LNCAP (cell line): ENCODE data around the gene PM20D2.

ENCODE experiments used
- TF ChIP-seq, protein P1 (sequence below): fragments of 450-650 bp; IDR thresholded peaks from 2 replicates; pipeline ENCODE4 v1.5.1; 2017; ENCODE audit warnings: mild to moderate bottlenecking

Gene PM20D2

DNA sequence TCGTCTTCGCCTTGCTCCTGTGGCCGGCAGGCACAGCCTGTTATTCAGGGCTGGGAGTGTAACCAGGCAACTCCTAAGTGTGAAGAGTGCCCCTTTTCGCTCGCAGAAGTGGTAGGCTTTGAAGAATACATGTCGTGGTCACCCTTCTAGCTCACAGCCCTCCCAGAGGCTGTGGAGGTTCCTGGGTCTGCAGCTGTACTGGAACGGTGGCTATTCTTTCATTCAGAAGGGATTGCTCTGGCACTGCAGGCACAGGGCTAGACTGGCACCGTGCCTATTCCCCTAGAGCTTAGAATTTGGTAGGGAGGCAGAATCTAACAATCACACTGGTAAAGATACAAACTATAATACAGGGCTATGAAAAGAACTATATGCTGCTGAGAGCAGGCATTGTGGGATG, 26.9 kb upstream of the PM20D2 start:
- TF ChIP-seq, protein P1, sequence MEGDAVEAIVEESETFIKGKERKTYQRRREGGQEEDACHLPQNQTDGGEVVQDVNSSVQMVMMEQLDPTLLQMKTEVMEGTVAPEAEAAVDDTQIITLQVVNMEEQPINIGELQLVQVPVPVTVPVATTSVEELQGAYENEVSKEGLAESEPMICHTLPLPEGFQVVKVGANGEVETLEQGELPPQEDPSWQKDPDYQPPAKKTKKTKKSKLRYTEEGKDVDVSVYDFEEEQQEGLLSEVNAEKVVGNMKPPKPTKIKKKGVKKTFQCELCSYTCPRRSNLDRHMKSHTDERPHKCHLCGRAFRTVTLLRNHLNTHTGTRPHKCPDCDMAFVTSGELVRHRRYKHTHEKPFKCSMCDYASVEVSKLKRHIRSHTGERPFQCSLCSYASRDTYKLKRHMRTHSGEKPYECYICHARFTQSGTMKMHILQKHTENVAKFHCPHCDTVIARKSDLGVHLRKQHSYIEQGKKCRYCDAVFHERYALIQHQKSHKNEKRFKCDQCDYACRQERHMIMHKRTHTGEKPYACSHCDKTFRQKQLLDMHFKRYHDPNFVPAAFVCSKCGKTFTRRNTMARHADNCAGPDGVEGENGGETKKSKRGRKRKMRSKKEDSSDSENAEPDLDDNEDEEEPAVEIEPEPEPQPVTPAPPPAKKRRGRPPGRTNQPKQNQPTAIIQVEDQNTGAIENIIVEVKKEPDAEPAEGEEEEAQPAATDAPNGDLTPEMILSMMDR = no peak

DNA sequence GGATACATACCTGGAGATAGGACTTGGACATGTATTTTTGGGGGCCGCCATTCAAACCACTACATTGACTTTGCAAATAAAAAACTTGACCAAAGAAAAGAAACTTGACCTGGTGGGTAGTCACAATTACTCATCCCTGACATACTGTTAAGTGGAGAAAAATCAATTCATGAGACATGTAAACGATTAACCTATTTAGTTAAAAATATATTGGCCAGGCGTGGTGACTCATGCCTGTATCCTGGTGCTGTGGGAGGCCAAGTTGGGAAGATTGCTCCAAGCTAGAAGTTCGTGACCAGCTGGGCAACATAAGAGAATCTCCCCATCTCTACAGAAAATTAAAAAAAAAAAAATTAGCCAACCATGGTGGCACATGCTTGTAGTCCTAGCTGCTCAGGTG, 25.5 kb upstream of the PM20D2 start:
- TF ChIP-seq, protein P1 = no peak

DNA sequence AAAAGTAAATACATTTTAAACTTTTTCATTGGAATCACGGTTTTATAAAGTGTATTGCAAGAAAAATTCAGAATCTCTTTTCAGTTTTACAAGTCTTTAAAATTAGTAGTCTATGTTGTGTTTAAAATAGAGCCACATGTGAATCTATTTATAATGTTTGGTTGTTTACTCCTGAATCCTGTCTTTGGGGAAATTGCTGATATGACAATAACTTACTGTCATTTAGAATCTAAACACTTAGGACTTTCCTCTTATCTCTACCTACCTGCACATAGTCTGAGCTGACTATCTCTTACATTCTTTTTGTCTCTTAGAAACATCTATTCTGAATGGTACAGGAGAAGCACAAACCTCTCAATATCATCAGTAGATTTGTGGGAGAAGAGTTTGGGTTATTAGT, 23.9 kb upstream of the PM20D2 start:
- TF ChIP-seq, protein P1 = no peak

DNA sequence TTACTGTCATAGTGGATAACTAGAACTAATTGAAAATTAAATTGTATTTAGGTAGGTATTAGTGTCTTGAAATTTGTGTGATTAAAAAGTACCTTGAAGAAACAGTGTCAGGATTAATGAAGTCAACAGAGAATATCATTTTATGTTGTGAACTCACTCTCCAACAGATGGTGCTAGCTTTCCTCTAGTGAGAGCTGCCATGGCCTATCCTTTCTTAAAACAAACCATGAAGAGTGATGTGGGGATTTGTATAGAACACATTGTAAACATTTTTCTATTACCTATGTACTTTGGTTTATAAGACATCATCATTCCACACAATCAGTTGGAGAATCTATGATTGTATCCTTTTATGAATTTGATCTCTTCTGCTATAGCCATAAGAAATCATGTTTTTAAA, 23.2 kb upstream of the PM20D2 start:
- TF ChIP-seq, protein P1 = peak; percentile 49; the same call in 1 of the 2 replicates

DNA sequence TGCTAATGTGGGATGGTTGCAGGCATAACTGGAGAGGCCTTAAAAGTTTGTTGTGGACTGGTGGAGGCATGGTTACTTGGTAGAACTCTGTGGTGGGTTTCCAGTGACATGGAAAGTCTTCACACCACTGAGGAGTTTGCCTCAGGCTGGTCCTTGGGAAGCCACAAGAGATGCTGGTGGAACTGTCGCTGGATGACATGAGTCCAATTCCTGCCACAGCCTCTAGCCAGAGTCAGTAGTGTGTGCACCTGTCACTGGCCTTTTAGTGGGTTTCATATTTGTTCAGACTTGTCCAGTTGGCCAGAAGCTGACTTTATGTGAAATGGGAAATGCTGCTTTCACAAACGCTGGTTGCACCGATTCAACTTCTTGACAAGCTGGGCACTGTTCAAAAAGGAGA, 14.3 kb upstream of the PM20D2 start:
- TF ChIP-seq, protein P1 = no peak

DNA sequence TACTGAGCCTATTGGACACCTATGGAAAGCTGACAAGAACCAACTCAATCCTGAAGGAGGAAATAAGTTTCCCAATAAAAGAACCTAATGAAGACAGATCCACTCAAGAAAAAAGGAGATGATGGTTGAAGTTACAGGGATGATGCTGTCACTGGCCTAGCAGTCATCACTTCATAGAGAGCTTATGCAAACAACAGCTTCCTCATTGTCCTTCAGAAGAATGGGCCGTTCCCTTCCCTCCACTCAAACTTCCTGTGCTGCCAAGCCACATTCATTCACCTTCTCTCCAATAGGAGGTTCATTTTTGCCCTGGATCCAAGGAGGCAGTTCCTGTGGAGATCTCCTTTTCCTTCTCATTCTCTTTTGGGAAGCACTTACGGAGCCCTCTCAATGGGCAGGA, 13.8 kb upstream of the PM20D2 start:
- TF ChIP-seq, protein P1 = no peak

DNA sequence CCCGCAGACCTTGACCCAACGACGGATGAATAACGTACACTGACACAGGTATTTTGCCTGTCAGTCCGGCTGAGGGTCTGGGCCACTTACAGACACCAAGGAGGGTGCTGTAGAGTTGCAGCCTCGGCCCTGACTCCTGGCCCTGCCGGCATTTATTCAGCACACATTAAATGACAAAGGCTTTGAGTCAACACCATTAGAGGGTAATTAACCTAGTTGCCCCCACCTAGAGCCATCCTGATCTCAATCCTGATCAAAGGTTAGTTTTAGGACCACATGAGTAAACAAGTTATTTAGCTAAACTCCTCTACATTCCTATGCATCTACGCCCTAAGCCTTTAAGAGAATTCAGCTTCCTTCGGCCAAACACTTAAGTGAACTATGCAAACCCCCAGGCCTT, 11.9 kb upstream of the PM20D2 start:
- TF ChIP-seq, protein P1 = no peak

DNA sequence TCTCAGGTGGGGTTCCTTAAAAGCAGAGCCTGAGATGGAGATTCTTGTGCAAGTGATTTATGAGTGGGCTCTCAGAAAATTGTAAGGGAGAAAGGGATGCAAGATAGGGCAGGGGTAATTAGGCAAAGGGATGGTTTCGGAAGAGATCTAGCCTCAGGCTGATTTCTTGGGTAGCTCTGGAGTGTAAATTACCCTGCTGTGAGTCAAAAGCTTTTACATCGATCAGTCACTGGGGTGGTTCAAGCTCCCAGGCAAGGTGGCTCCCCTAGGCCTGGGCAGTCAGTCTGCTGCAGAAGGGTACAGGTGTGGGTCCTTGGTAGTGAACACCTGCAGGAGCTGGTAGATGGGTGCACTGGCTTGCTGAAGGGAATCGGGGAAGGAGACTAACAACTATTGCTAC, 11.1 kb upstream of the PM20D2 start:
- TF ChIP-seq, protein P1 = no peak
